22Rv1 (cell line): ENCODE data around the gene PAMR1.

Experiments used
- ZFX ChIP-seq: fragments of 450-650 bp; IDR thresholded peaks from 2 replicates; pipeline ENCODE4 v1.6.1; 2017; ENCODE audit warnings: antibody characterized with exemption, borderline replicate concordance
- TF ChIP-seq, protein P1 (sequence below): fragments of 450-650 bp; IDR thresholded peaks from 2 replicates; pipeline ENCODE4 v1.5.1; 2017; ENCODE audit warnings: mild to moderate bottlenecking

GRCh38 chr11:35555488-35555887 lies 30.1 kb upstream of the PAMR1 start:
- TF ChIP-seq, protein P1, sequence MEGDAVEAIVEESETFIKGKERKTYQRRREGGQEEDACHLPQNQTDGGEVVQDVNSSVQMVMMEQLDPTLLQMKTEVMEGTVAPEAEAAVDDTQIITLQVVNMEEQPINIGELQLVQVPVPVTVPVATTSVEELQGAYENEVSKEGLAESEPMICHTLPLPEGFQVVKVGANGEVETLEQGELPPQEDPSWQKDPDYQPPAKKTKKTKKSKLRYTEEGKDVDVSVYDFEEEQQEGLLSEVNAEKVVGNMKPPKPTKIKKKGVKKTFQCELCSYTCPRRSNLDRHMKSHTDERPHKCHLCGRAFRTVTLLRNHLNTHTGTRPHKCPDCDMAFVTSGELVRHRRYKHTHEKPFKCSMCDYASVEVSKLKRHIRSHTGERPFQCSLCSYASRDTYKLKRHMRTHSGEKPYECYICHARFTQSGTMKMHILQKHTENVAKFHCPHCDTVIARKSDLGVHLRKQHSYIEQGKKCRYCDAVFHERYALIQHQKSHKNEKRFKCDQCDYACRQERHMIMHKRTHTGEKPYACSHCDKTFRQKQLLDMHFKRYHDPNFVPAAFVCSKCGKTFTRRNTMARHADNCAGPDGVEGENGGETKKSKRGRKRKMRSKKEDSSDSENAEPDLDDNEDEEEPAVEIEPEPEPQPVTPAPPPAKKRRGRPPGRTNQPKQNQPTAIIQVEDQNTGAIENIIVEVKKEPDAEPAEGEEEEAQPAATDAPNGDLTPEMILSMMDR, result no peak
- no peak for TF ChIP-seq ZFX
